Measurements from ENCODE around the gene MARCO. TPM values are rescaled to one million over a fixed set of nuclear protein-coding genes. Genes with fewer than 3 reads are reported as not detected.
"Not testable (repeated sequence)": the region's sequence is repeated elsewhere in the genome, so short reads cannot be mapped to it uniquely, and the experiment has no call there.

MARCO gene
- total RNA-seq, 1 donor from 2014 or later: 7.0 TPM

GRCh38 chr2:118994172-118994700 lies 52.2 kb downstream of the MARCO start:
- Histone ChIP-seq H3K27ac (replicated peaks) (no peak overlapping the region), H3K9me3 (replicated peaks) (peaks cover 8% of the 10 kb centered on the region), H3K4me3 (no peak overlapping the region), H3K4me1 (no peaks in the 10 kb centered on the region), H3K36me3 (no peaks in the 10 kb centered on the region), H3K27me3 (ENCODE audit: low read depth) (peaks cover 41% of the 10 kb centered on the region)
- TF ChIP-seq CTCF (IDR thresholded peaks at IDR 0.05; ENCODE audit: borderline replicate concordance): no peak
- no peak for DNase-seq
- intact Hi-C loops (cut with micrococcal nuclease): no loop called here

- intact Hi-C loops (cut with micrococcal nuclease): no loop called here
- H3K9me3 ChIP-seq (replicated peaks): peaks cover 8% of the 10 kb centered on the region
Measured at GRCh38 chr2:118994778-118995177, 52.8 kb downstream of the MARCO start.

GRCh38 chr2:119003856-119004255 lies 61.9 kb downstream of the MARCO start:
- H3K27ac ChIP-seq (replicated peaks); intact Hi-C loops (cut with micrococcal nuclease); H3K36me3 ChIP-seq; H3K4me3 ChIP-seq; DNase-seq; H3K4me1 ChIP-seq: not testable (repeated sequence)
- Histone ChIP-seq H3K27me3 (ENCODE audit: low read depth) (peaks cover 46% of the 10 kb centered on the region), H3K9me3 (replicated peaks) (peaks cover 12% of the 10 kb centered on the region)

More at GRCh38 chr2:118994778-118995177, 52.8 kb downstream of the MARCO start:
- TF ChIP-seq CTCF (IDR thresholded peaks at IDR 0.05; ENCODE audit: borderline replicate concordance): no peak
- Histone ChIP-seq H3K27me3 (ENCODE audit: low read depth) (peaks cover 35% of the 10 kb centered on the region), H3K4me1 (no peaks in the 10 kb centered on the region), H3K27ac (replicated peaks) (no peak overlapping the region), H3K4me3 (no peak overlapping the region), H3K36me3 (no peaks in the 10 kb centered on the region)
- no peak for DNase-seq

GRCh38 chr2:119004602-119005001 lies 62.6 kb downstream of the MARCO start:
- TF ChIP-seq CTCF (IDR thresholded peaks at IDR 0.05; ENCODE audit: borderline replicate concordance): no peak
- Histone ChIP-seq H3K27me3 (ENCODE audit: low read depth) (peaks cover 53% of the 10 kb centered on the region), H3K4me1 (no peaks in the 10 kb centered on the region), H3K36me3 (no peaks in the 10 kb centered on the region), H3K4me3 (no peak overlapping the region), H3K27ac (replicated peaks) (no peak overlapping the region), H3K9me3 (replicated peaks) (peaks cover 12% of the 10 kb centered on the region)
- DNase-seq: no peak
- intact Hi-C loops (cut with micrococcal nuclease): no loop called here

GRCh38 chr2:119005051-119005450 lies 63.1 kb downstream of the MARCO start:
- intact Hi-C loops (cut with micrococcal nuclease): no loop called here
- peaks cover 57% of the 10 kb centered on the region for H3K27me3 ChIP-seq (ENCODE audit: low read depth)
- peaks cover 12% of the 10 kb centered on the region for H3K9me3 ChIP-seq (replicated peaks)
- no peaks in the 10 kb centered on the region for H3K4me1 ChIP-seq
- no peak for DNase-seq
- no peak overlapping the region for H3K4me3 ChIP-seq
- H3K27ac ChIP-seq (replicated peaks): no peak overlapping the region
- TF ChIP-seq CTCF (IDR thresholded peaks at IDR 0.05; ENCODE audit: borderline replicate concordance): no peak
- H3K36me3 ChIP-seq: no peaks in the 10 kb centered on the region

- H3K4me3 ChIP-seq: no peak overlapping the region
- peaks cover 12% of the 10 kb centered on the region for H3K9me3 ChIP-seq (replicated peaks)
- no peak for TF ChIP-seq CTCF (IDR thresholded peaks at IDR 0.05; ENCODE audit: borderline replicate concordance)
- DNase-seq: no peak
- intact Hi-C loops (cut with micrococcal nuclease): no loop called here
- no peak overlapping the region for H3K27ac ChIP-seq (replicated peaks)
- no peaks in the 10 kb centered on the region for H3K4me1 ChIP-seq
- H3K27me3 ChIP-seq (ENCODE audit: low read depth): peaks cover 62% of the 10 kb centered on the region
- H3K36me3 ChIP-seq: no peaks in the 10 kb centered on the region
Measured at GRCh38 chr2:119005555-119005954, 63.6 kb downstream of the MARCO start.

Data from left ventricle myocardium inferior (tissue), 1 donor.